Ascending aorta (tissue), 2 donors: Measurements from ENCODE around the gene ZBTB2. TPM values are rescaled to one million over a fixed set of nuclear protein-coding genes. Genes with fewer than 3 reads are reported as not detected.

ENCODE experiments used
- DNase-seq, 2 donors: peaks; one replicate each; pipeline ENCODE4 v3.0.0-alpha.2; 2019; ENCODE audit warnings: low spot score in 2 of 2
- H3K27ac ChIP-seq, 2 donors: fragments of 200-600 bp; sonication (generic); one replicate each; pipeline ENCODE4 v1.5.1; 2016 to 2017; ENCODE audit warnings: mild to moderate bottlenecking in 1 of 2
- H3K27me3 ChIP-seq: fragments of 200-600 bp; sonication (generic); one replicate; pipeline ENCODE4 v1.5.1; 2017
- H3K36me3 ChIP-seq, 2 donors: fragments of 200-600 bp; sonication (generic); one replicate each; pipeline ENCODE4 v1.5.1; 2016
- H3K4me1 ChIP-seq, 2 donors: fragments of 200-600 bp; sonication (generic); one replicate each; pipeline ENCODE4 v1.5.1; 2016 to 2017; ENCODE audit warnings: mild to moderate bottlenecking in 1 of 2
- H3K4me3 ChIP-seq, 2 donors: fragments of 200-600 bp; sonication (generic); one replicate each; pipeline ENCODE4 v1.5.1; 2016 to 2017; ENCODE audit warnings: mild to moderate bottlenecking in 1 of 2
- H3K9me3 ChIP-seq, 2 donors: fragments of 200-600 bp; sonication (generic); one replicate each; pipeline ENCODE4 v1.5.1; 2016
- CTCF ChIP-seq, 3 experiments: fragments of 200-600 bp in 2 of 3; fragments of 450-650 bp in 1 of 3; sonication (generic) in 2 of 3; IDR thresholded peaks; one replicate each; pipeline ENCODE4 v1.5.1; 2016 to 2019; ENCODE audit warnings: antibody characterized with exemption in 3 of 3, mild to moderate bottlenecking in 1 of 3, moderate library complexity in 1 of 3
- intact Hi-C: fragments of 100-400 bp; cut with DNase I; formaldehyde crosslinking; loops from one replicate; pipeline ENCODE4 v1.15.1; 2023
- total RNA-seq: library from RNA; depleted of rRNA; stranded (reverse); fragments of >200 nt; gene quantifications from one replicate; pipeline ENCODE4 v1.1.0, GENCODE V29; 2016

Gene ZBTB2
- total RNA-seq, 1 donor from 2014 or later, result 9.9 TPM

- peak overlapping the region; percentile 14 to 41 for H3K27ac ChIP-seq
- peaks cover 0 to 3% of the 10 kb centered on the region in 2 donors for H3K4me1 ChIP-seq
- peak overlapping the region; percentile 22 to 37 for H3K4me3 ChIP-seq
- peak in 1 of 2 donors; percentile 39 for DNase-seq
- no peaks in the 10 kb centered on the region for H3K36me3 ChIP-seq
- intact Hi-C loops, result no loop called here
- H3K9me3 ChIP-seq, result no peaks in the 10 kb centered on the region
- no peaks in the 10 kb centered on the region for H3K27me3 ChIP-seq
- no peak for TF ChIP-seq CTCF (IDR thresholded peaks at IDR 0.05)
These were observed 11.2 kb downstream of the ZBTB2 start for GRCh38 chr6:151379933-151380847.

GRCh38 chr6:151377095-151377494 lies 14.3 kb downstream of the ZBTB2 start:
- Histone ChIP-seq H3K27ac (no peak overlapping the region), H3K27me3 (no peaks in the 10 kb centered on the region), H3K4me1 (peaks cover 0 to 5% of the 10 kb centered on the region in 2 donors), H3K4me3 (no peak overlapping the region), H3K36me3 (peaks cover 1 to 5% of the 10 kb centered on the region in 2 donors), H3K9me3 (no peaks in the 10 kb centered on the region)
- TF ChIP-seq CTCF (IDR thresholded peaks at IDR 0.05), result no peak
- intact Hi-C loops, result no loop called here
- no peak for DNase-seq

- peaks cover 0 to 5% of the 10 kb centered on the region in 2 donors for H3K4me1 ChIP-seq
- TF ChIP-seq CTCF (IDR thresholded peaks at IDR 0.05), result no peak
- H3K27me3 ChIP-seq, result no peaks in the 10 kb centered on the region
- peaks cover 5 to 11% of the 10 kb centered on the region in 2 donors for H3K36me3 ChIP-seq
- intact Hi-C loops, result no loop called here
- H3K27ac ChIP-seq, result no peak overlapping the region
- no peak overlapping the region for H3K4me3 ChIP-seq
- DNase-seq, result peak in 1 of 2 donors; percentile 22
- H3K9me3 ChIP-seq, result no peaks in the 10 kb centered on the region
These were observed 14.9 kb downstream of the ZBTB2 start for GRCh38 chr6:151376440-151376839.

GRCh38 chr6:151375833-151376232 lies 15.5 kb downstream of the ZBTB2 start:
- H3K27ac ChIP-seq, result no peak overlapping the region
- peaks cover 0 to 5% of the 10 kb centered on the region in 2 donors for H3K4me1 ChIP-seq
- no peak overlapping the region for H3K4me3 ChIP-seq
- DNase-seq, result no peak
- intact Hi-C loops, result no loop called here
- TF ChIP-seq CTCF (IDR thresholded peaks at IDR 0.05), result no peak
- H3K36me3 ChIP-seq, result peaks cover 11 to 17% of the 10 kb centered on the region in 2 donors
- H3K27me3 ChIP-seq, result no peaks in the 10 kb centered on the region
- no peaks in the 10 kb centered on the region for H3K9me3 ChIP-seq

- H3K9me3 ChIP-seq, result no peaks in the 10 kb centered on the region
- H3K4me1 ChIP-seq, result peaks cover 0 to 2% of the 10 kb centered on the region in 2 donors
- H3K27ac ChIP-seq, result no peak overlapping the region
- no peaks in the 10 kb centered on the region for H3K27me3 ChIP-seq
- no peak for DNase-seq
- no peak for TF ChIP-seq CTCF (IDR thresholded peaks at IDR 0.05)
- no peak overlapping the region for H3K4me3 ChIP-seq
- intact Hi-C loops, result no loop called here
- peaks cover 14 to 19% of the 10 kb centered on the region in 2 donors for H3K36me3 ChIP-seq
These were observed 17.2 kb downstream of the ZBTB2 start for GRCh38 chr6:151374036-151374683.
